Activated naive CD4-positive, alpha-beta T cell treated with anti-CD3 and anti-CD28 coated beads, Interleukin-2, amount 50 U/mL, for 72 hours (primary cell): Measurements from ENCODE around the gene CCM2. TPM values are rescaled to one million over a fixed set of nuclear protein-coding genes. Genes with fewer than 3 reads are reported as not detected.
A peak's percentile ranks its signal among the peaks of the same experiment; 100 is the strongest.

Experiments used
- ATAC-seq, 2 donors: fragments of 150-1000 bp; cut with Tn5 transposase; 2 replicates each; pipeline ENCODE4 v1.10.0; 2021; ENCODE audit warnings: mild to moderate bottlenecking in 2 of 2, moderate library complexity in 2 of 2
- DNase-seq, 2 donors: peaks; one replicate each; pipeline ENCODE4 v3.0.0; 2021 to 2022; ENCODE audit warnings: low spot score in 2 of 2
- H3K27ac Mint-ChIP-seq, 2 donors: one replicate each; pipeline ENCODE4 v1.8.0; 2022; ENCODE audit warnings: mild to moderate bottlenecking in 2 of 2, mixed read lengths in 2 of 2
- H3K36me3 Mint-ChIP-seq, 2 donors: one replicate each; pipeline ENCODE4 v1.8.0; 2022; ENCODE audit warnings: mixed read lengths in 2 of 2
- H3K9me3 Mint-ChIP-seq, 2 donors: one replicate each; pipeline ENCODE4 v1.8.0; 2022; ENCODE audit warnings: mixed read lengths in 2 of 2
- total RNA-seq, 2 donors: library from RNA; stranded (reverse); gene quantifications; one replicate each; pipeline ENCODE4 v1.2.3, GENCODE V29; 2022

The CCM2 gene
- total RNA-seq, 2 donors from 2014 or later: 79.2 to 130 TPM

GRCh38 chr7:45073031-45073785 lies 73.2 kb downstream of the CCM2 start:
- no peak for ATAC-seq
- Mint-ChIP-seq H3K9me3 (no peaks in the 10 kb centered on the region), H3K27ac (peak overlapping the region; percentile 52 to 96), H3K36me3 (peaks cover 11 to 20% of the 10 kb centered on the region in 2 donors)
- no peak for DNase-seq

DNA sequence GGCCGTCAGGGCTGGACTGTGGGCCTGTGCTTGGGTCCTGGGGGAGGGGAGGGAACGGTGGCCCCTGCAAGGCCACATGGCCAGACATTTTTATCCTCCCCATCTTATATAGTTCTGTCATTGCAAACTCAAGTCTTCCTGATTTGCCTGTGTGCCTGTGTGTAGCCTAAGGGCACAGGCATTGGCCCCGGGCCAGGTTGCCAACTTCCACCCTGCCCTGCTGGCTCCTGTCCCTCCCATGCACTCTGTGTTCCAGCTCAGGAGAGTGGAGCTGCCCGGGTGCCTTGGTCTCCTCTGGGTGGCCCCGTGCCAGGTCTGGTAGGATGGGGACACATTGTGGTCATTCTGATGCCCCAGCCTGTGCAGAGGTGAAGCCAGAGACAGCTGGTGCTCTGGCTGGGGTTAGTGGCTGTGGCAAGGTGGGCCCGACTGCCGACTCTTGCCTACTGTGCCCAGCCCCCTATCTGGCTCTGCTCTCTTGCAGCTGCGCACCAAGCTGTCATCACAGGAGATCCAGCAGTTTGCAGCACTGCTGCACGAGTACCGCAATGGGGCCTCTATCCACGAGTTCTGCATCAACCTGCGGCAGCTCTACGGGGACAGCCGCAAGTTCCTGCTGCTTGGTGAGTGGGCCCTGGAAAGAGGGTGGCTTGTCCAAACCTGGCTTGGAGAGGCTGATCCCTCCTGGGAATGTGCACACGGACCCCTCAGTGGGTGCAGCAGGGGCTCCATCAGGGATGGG lies 74.0 kb downstream of the CCM2 start:
- Mint-ChIP-seq H3K36me3 (peaks cover 11 to 16% of the 10 kb centered on the region in 2 donors), H3K27ac (peak overlapping the region; percentile 52 to 85), H3K9me3 (no peaks in the 10 kb centered on the region)
- ATAC-seq (no peak), DNase-seq (no peak)

- Mint-ChIP-seq H3K9me3 (no peaks in the 10 kb centered on the region), H3K36me3 (peaks cover 11 to 15% of the 10 kb centered on the region in 2 donors), H3K27ac (peak overlapping the region; percentile 52 to 85)
- ATAC-seq (no peak), DNase-seq (no peak)
Observed at GRCh38 chr7:45074528-45075354, 74.7 kb downstream of the CCM2 start.

DNA sequence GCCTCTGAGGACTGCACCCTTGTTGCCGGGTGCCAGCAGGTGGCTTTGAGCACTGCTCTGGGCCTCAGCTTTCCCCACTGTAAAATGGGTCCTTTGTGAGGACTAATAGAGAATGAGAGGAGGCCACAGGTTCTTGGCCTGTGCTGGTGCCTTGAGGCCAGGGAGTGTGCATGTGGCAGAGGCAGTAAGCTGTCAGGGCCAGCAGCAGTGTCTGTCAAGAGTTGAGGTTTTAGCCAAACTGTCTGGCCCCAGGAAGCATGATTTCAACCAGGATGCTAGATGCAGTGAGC lies 75.3 kb downstream of the CCM2 start:
- H3K9me3 Mint-ChIP-seq: no peaks in the 10 kb centered on the region
- peak overlapping the region; percentile 52 to 72 for H3K27ac Mint-ChIP-seq
- peaks cover 11 to 15% of the 10 kb centered on the region in 2 donors for H3K36me3 Mint-ChIP-seq
- no peak for ATAC-seq
- no peak for DNase-seq

- H3K9me3 Mint-ChIP-seq: no peaks in the 10 kb centered on the region
- peak overlapping the region; percentile 36 to 52 for H3K27ac Mint-ChIP-seq
- DNase-seq (no peak), ATAC-seq (no peak)
- H3K36me3 Mint-ChIP-seq: peaks cover 11 to 15% of the 10 kb centered on the region in 2 donors
Observed at GRCh38 chr7:45075871-45076796, 76.1 kb downstream of the CCM2 start.

DNA sequence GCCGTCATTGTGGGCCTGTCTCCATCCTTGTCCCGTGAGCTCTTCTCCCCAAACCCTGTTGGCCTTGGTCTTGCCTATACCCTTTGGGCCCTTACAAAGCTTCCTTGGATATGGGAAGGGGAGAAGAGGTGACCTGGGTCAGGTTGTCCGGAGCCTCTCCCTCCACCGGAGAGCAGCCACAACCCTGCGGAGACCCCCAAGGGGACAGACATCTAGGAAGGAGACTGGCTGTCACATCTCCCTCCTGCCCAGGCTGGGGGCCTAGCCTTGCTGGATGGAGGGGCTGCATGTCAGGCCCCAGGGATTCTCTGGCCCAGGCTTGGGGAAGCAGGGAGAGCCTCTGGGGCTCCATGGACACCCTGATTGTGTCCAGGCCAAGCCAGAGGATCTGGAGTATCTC lies 76.9 kb downstream of the CCM2 start:
- H3K36me3 Mint-ChIP-seq: peaks cover 11 to 15% of the 10 kb centered on the region in 2 donors
- peak overlapping the region in 1 of 2 donors; percentile 88 for H3K27ac Mint-ChIP-seq

GRCh38 chr7:45077579-45077978 lies 77.6 kb downstream of the CCM2 start:
- no peak for ATAC-seq
- Mint-ChIP-seq H3K36me3 (peaks cover 11 to 15% of the 10 kb centered on the region in 2 donors), H3K9me3 (no peaks in the 10 kb centered on the region), H3K27ac (peak overlapping the region in 1 of 2 donors; percentile 88)
- no peak for DNase-seq

More for the DNA sequence above, 76.9 kb downstream of the CCM2 start:
- H3K9me3 Mint-ChIP-seq: no peaks in the 10 kb centered on the region
- DNase-seq (no peak), ATAC-seq (no peak)

DNA sequence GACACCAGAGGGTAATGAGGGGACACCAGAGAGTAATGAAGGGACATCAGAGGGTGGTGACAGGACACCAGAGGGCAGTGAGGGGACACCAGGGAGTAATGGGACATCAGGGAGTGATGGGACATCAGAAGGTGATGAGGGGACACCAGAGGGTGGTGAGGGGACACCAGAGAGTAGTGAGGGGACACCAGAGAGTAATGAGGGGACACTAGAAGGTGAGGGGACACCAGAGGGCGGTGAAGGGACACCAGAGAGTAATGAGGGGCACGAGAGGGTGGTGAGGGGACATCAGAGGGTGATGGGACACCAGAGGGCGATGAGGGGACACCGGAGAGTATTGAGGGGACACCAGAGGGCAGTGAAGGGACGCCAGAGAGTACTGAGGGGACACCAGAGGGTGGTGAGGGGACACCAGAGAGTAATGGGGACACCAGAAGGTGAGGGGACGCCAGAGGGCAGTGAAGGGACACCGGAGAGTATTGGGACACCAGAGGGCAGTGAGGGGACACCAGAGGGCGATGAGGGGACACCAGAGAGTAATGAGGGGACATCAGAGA lies 78.2 kb downstream of the CCM2 start:
- ATAC-seq: no peak

DNA sequence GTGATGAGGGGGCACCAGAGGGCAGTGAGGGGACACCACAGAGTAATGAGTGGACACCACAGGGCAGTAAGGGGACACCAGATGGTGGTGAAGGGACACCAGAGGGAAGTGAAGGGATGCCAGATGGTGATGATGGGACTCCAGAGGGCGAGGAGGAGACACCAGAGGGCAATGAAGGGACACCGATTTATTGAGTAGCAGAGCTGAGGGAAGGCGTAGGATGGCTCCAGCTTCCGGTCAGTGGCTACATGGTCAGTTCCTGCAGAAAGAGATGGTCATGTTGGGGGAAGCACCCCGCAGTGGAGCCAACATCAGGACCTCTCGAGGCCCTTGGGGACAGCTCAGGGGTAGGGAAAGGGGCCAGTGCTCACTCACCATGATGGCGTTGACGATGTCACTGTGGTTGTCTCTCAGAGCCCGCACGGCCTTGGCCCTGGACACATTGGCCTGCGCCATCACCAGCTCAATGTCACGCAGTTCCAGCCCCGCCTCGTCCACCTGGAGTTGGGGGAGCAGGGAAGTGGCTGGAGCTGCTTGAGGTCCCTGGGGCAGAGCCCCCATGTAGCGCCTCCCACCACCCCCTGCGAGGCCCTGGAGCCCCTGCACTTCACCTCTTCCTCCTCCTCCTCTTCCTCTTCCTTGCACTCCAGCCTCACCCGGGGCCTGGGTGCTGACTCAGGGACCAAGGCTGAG lies 80.4 kb downstream of the CCM2 start:
- DNase-seq: no peak
- Mint-ChIP-seq H3K36me3 (peaks cover 0 to 4% of the 10 kb centered on the region in 2 donors), H3K27ac (peak overlapping the region; percentile 61 to 88), H3K9me3 (no peaks in the 10 kb centered on the region)
- ATAC-seq: peak; percentile 28 to 35

More for the DNA sequence above, 78.2 kb downstream of the CCM2 start:
- no peak for DNase-seq
- Mint-ChIP-seq H3K9me3 (no peaks in the 10 kb centered on the region), H3K27ac (peak overlapping the region; percentile 40 to 88), H3K36me3 (peaks cover 11 to 15% of the 10 kb centered on the region in 2 donors)

DNA sequence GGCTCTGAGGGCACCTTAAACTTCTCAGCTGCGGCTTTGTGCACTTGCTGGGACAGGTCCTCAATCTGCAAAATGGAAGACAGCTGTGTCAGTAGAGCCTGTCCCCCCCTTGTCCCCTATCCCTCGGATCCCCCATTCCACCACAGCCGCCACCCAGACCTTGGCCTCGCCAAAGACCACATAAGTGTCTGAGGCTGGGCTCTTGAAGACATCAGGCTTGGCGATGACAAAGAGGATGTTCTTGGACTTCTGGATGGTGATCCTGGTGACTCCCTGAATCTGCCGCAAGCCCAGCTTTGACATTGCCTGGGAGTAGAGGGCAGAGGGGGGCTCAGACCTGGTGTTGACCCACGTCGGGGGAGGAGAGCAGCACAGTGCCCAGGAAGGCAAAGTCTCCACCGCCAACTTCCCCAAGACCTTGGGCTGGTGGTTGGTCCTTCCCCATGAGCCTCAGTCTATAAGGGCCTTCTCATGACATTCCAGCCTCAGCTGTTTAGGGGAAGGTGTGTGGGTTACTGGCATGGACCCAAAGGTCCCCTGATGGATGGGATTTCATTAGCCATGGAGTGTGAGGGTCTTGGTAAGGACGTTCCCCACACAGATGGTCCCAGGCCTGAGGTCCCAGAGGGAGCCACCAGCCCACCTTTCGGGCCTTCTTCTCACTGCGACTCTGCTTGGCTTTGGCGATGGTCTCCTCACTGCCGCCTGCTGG lies 81.1 kb downstream of the CCM2 start:
- peak overlapping the region in 1 of 2 donors; percentile 88 for H3K27ac Mint-ChIP-seq
- ATAC-seq (peak in 1 of 2 donors; percentile 7), DNase-seq (no peak)
- H3K9me3 Mint-ChIP-seq: no peaks in the 10 kb centered on the region
- no peaks in the 10 kb centered on the region for H3K36me3 Mint-ChIP-seq

DNA sequence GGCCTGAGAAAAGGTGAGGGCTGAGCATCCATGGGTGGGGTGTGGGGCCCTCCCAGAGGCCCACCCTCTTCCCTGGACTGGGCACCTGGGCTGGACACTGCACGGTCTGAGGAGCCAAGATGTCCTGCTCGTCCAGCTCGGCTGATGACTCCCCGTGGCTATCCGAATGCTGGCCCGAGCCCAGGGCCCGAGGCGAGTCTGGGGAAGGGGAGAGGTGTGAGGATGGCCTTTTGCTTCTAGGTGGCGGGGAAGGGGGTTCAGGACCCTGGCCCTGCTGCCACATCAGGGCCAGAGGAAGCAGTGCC lies 81.6 kb downstream of the CCM2 start:
- Mint-ChIP-seq H3K27ac (peak overlapping the region in 1 of 2 donors; percentile 88), H3K36me3 (no peaks in the 10 kb centered on the region)
- ATAC-seq: peak; percentile 2 to 4

GRCh38 chr7:45082031-45082830 lies 82.2 kb downstream of the CCM2 start:
- Mint-ChIP-seq H3K9me3 (no peaks in the 10 kb centered on the region), H3K36me3 (no peaks in the 10 kb centered on the region), H3K27ac (peak overlapping the region in 1 of 2 donors; percentile 88)
- ATAC-seq (peak; percentile 6), DNase-seq (no peak)

More for the DNA sequence above, 81.6 kb downstream of the CCM2 start:
- no peaks in the 10 kb centered on the region for H3K9me3 Mint-ChIP-seq
- no peak for DNase-seq

- ATAC-seq: no peak
- H3K36me3 Mint-ChIP-seq: no peaks in the 10 kb centered on the region
- no peaks in the 10 kb centered on the region for H3K9me3 Mint-ChIP-seq
- DNase-seq: no peak
- peak overlapping the region in 1 of 2 donors; percentile 64 for H3K27ac Mint-ChIP-seq
Observed at GRCh38 chr7:45082831-45083331, 82.9 kb downstream of the CCM2 start.

DNA sequence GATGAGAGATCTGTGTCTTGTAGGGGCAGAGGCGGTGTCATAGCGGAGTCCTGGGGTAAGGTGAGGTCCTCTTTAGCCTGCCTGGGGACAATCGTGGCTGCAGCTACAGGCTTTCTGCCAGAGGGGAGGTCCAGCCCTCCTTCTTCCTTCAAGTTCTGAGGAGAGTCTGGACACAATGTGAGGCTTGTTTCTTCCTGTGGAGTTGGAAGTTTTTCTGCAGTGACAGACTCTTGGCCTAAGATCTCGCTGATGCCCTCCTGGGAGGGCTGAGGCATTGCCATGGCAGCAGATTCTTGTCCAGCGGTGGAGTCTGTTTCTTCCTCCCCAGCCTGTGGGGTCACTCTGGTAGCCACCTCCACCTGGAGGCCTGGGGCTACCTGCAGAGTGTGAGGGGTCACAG lies 84.3 kb downstream of the CCM2 start:
- ATAC-seq (no peak), DNase-seq (no peak)
- no peaks in the 10 kb centered on the region for H3K36me3 Mint-ChIP-seq
- H3K9me3 Mint-ChIP-seq: no peaks in the 10 kb centered on the region
- H3K27ac Mint-ChIP-seq: no peak overlapping the region
